Measurements from ENCODE around the gene GMDS.

Gene GMDS

DNA sequence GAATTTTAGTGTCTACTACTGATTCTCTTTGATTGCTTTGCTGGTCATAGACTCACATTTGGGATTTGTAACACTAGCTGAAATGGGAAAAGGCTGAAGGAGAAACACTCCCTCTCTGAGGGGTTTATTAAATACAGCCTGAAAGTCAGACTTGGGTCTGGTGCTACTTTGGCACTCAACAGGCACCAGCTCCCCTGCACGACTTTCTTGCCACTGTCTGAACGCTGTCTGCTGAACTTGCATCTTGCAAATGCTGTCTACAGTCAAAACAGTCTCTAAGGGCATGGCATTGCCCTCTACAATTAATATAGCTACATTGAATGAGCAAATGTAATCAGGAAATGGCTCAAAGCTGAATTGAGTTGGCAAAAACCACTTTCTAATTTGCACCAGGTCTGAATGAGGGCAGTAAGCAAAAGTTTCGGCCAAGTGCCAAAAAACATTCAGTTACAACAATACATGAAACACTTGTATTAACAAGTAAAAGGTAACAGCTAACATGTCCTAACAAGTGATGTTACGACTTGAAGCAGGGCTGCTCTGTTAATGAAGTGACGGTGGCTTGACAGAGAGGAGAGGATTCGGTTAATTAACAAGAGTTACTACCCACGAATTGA is 516.2 kb downstream of the GMDS start:
- Histone ChIP-seq H3K4me3 (ENCODE audit: low read depth in 1 of 2, low read length in 2 of 2) (no peak overlapping the region), H3K9me3 (ENCODE audit: low read length) (peaks cover 3% of the 10 kb centered on the region), H3K4me1 (ENCODE audit: insufficient read depth, low read length) (no peaks in the 10 kb centered on the region), H3K27ac (ENCODE audit: low read depth, low read length) (no peak overlapping the region), H3K9ac (ENCODE audit: low read length) (no peak overlapping the region), H3K27me3 (ENCODE audit: control insufficient read depth in 1 of 2, insufficient read depth in 2 of 2, low read length in 2 of 2) (no peaks in the 10 kb centered on the region), H3K36me3 (ENCODE audit: insufficient read depth, low read length) (no peaks in the 10 kb centered on the region)

DNA sequence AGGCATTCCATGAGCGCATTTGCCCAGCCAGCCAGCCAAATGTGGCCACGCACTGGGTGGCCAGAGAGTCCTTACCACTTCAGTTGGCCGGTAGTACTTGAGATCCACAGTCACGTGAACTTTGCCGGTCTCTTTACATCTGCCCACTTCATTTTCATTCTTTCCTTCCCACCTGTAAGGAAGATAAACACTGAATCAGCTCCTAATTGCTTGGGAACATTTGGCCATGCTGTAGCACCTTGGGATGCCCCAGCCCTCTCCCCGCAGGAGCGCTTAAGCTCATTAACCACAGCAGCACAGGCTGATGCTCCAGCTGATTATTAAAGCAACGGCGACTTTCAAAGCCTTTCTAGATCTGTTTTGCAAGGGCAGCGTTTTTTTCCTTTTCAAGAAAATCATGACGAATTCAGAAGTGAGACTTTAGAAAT is 519.0 kb downstream of the GMDS start:
- no peak overlapping the region for H3K4me3 ChIP-seq (ENCODE audit: low read depth in 1 of 2, low read length in 2 of 2)
- peaks cover 2% of the 10 kb centered on the region for H3K9me3 ChIP-seq (ENCODE audit: low read length)
- H3K9ac ChIP-seq (ENCODE audit: low read length) = no peak overlapping the region
- H3K4me1 ChIP-seq (ENCODE audit: insufficient read depth, low read length) = no peaks in the 10 kb centered on the region
- no peaks in the 10 kb centered on the region for H3K36me3 ChIP-seq (ENCODE audit: insufficient read depth, low read length)
- no peaks in the 10 kb centered on the region for H3K27me3 ChIP-seq (ENCODE audit: control insufficient read depth in 1 of 2, insufficient read depth in 2 of 2, low read length in 2 of 2)
- no peak overlapping the region for H3K27ac ChIP-seq (ENCODE audit: low read depth, low read length)

DNA sequence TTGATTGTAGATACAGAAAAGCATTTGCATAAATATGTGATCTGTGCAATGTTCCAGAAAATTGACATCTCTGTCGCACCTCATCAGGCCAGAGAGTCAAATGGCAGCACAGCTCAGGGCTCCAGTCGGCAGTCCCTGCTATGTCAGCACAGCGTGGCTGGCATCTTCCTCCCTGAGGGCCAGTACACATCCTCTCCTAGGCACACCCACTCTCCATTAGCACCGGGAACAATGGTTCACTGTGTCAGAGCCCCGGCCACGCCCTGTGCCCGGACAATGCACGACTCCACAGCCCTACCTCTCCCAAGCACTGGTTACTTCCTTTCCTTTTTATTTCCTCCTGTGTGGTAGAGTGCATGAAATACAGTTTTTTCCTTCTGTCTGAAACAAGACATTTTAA is 520.8 kb downstream of the GMDS start:
- Histone ChIP-seq H3K4me1 (ENCODE audit: insufficient read depth, low read length) (no peaks in the 10 kb centered on the region), H3K4me3 (ENCODE audit: low read depth in 1 of 2, low read length in 2 of 2) (no peak overlapping the region), H3K27ac (ENCODE audit: low read depth, low read length) (no peak overlapping the region), H3K36me3 (ENCODE audit: insufficient read depth, low read length) (no peaks in the 10 kb centered on the region), H3K27me3 (ENCODE audit: control insufficient read depth in 1 of 2, insufficient read depth in 2 of 2, low read length in 2 of 2) (no peaks in the 10 kb centered on the region), H3K9ac (ENCODE audit: low read length) (no peak overlapping the region), H3K9me3 (ENCODE audit: low read length) (no peaks in the 10 kb centered on the region)

DNA sequence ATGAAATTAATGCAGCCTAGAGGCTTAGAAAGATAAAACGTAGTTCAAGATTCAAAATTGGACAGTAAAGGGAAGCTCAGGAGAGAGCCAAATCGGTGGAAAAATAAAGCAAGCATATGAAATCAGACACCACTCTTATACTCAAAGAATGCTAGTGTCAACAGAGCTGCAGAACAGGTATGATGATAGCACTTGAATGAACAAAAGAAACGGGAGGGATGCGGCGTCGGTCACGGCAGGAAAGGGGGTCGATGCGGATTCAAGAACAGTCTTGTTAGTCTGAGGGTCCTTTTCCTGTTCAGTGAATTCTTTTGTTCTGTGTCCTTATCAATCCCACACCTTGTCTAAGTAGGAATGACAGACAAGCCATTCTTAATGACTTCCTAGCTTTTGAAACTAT is 521.3 kb downstream of the GMDS start:
- H3K27ac ChIP-seq (ENCODE audit: low read depth, low read length) = no peak overlapping the region
- H3K9me3 ChIP-seq (ENCODE audit: low read length) = no peaks in the 10 kb centered on the region
- H3K27me3 ChIP-seq (ENCODE audit: control insufficient read depth in 1 of 2, insufficient read depth in 2 of 2, low read length in 2 of 2) = no peaks in the 10 kb centered on the region
- H3K4me3 ChIP-seq (ENCODE audit: low read depth in 1 of 2, low read length in 2 of 2) = no peak overlapping the region
- no peaks in the 10 kb centered on the region for H3K36me3 ChIP-seq (ENCODE audit: insufficient read depth, low read length)
- H3K4me1 ChIP-seq (ENCODE audit: insufficient read depth, low read length) = no peaks in the 10 kb centered on the region
- no peak overlapping the region for H3K9ac ChIP-seq (ENCODE audit: low read length)

DNA sequence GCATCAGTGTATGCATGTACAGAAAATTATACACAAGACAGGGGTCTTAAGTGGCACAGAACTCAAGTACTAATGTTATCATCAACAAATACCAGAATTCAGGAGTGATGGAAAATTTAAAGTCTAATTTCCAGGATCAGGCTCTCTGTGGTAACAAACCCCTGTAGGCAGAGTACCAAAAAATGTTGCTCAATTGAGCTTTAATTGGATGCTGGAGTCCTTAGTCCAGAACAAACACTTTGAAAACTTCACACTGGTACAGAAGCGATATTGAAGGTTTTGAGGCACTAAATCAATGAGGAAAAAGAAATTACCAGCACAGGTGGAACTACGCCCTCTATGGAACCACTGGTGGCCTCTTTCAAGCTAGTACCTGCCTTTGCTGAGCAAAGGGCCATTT is 522.6 kb downstream of the GMDS start:
- Histone ChIP-seq H3K9ac (ENCODE audit: low read length) (no peak overlapping the region), H3K4me1 (ENCODE audit: insufficient read depth, low read length) (no peaks in the 10 kb centered on the region), H3K9me3 (ENCODE audit: low read length) (no peaks in the 10 kb centered on the region), H3K36me3 (ENCODE audit: insufficient read depth, low read length) (no peaks in the 10 kb centered on the region), H3K27me3 (ENCODE audit: control insufficient read depth in 1 of 2, insufficient read depth in 2 of 2, low read length in 2 of 2) (no peaks in the 10 kb centered on the region), H3K4me3 (ENCODE audit: low read depth in 1 of 2, low read length in 2 of 2) (no peak overlapping the region), H3K27ac (ENCODE audit: low read depth, low read length) (no peak overlapping the region)

DNA sequence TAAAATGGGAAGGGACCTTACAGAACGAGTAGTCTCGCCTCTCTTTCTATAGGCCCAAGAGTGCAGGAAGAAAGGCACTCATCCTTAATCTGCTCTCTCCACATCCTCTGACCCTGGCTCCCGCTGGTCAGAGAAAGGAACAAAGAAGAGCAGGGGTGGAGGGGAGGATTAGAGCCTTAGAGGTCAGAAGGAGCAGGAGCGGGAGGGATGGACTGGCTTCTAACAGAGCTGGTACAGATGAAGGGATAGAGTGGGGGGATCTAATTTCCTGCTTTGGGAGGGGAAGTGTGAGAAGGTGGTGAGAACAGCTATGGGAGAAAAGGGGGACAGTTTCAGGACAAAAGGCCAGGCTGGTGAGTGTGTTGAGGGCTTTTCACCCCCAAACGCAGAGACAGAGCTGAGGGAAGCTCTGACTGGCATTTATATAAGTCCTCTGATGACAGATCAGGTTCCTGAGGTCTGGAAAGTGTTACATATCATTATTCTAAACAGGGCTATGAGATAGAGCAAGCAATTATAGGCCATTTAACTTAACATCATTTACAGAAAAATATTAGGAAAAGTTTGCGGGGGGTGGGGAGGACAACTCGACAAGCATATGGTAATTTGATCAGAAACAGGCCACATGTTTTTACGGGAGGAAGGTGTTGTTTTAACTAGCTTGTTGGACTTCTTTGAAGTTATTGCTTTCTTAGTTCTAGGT is 524.6 kb downstream of the GMDS start:
- no peak overlapping the region for H3K4me3 ChIP-seq (ENCODE audit: low read depth in 1 of 2, low read length in 2 of 2)
- no peaks in the 10 kb centered on the region for H3K27me3 ChIP-seq (ENCODE audit: control insufficient read depth in 1 of 2, insufficient read depth in 2 of 2, low read length in 2 of 2)
- H3K9ac ChIP-seq (ENCODE audit: low read length) = no peak overlapping the region
- no peak overlapping the region for H3K27ac ChIP-seq (ENCODE audit: low read depth, low read length)
- H3K9me3 ChIP-seq (ENCODE audit: low read length) = no peaks in the 10 kb centered on the region
- no peaks in the 10 kb centered on the region for H3K4me1 ChIP-seq (ENCODE audit: insufficient read depth, low read length)
- H3K36me3 ChIP-seq (ENCODE audit: insufficient read depth, low read length) = no peaks in the 10 kb centered on the region

DNA sequence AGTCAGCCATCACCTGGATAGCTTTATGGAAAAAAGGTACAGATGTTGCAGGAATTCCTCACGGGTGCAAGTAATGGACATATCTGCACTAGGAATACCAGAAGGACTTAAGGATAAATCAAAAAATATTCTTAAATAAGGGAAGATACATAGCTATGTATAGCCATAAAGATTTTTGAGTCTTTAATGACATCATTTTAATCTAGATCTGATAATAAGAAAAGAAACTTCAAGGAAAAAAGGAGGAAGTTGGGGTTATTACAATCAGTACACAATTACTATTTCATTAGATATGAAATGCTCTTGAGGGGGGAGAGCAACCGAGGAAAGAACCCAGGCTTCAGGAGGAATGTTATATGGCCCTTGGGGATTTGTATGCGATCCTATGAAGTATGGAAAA is 525.5 kb downstream of the GMDS start:
- Histone ChIP-seq H3K36me3 (ENCODE audit: insufficient read depth, low read length) (no peaks in the 10 kb centered on the region), H3K27me3 (ENCODE audit: control insufficient read depth in 1 of 2, insufficient read depth in 2 of 2, low read length in 2 of 2) (no peaks in the 10 kb centered on the region), H3K9ac (ENCODE audit: low read length) (no peak overlapping the region), H3K4me3 (ENCODE audit: low read depth in 1 of 2, low read length in 2 of 2) (no peak overlapping the region), H3K27ac (ENCODE audit: low read depth, low read length) (no peak overlapping the region), H3K4me1 (ENCODE audit: insufficient read depth, low read length) (no peaks in the 10 kb centered on the region), H3K9me3 (ENCODE audit: low read length) (no peaks in the 10 kb centered on the region)

DNA sequence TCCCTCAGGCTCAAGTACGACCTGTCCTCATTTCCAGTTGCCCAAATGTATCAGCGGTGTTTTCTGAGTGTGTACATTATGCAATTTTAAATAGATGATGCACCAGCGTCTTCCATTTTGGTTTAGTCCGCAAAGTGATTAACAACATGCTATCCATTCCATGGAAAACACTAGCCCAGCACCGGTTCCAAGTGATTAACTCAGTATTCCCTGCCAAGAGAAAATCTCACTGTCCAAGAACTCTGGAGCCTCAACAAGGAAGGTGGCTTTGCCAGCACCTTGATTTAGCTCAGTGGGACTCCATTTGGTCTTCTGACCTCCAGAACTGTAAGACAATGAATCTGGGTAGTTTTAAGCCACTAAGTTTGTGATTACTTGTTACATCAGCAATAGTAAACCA is 528.5 kb downstream of the GMDS start:
- no peaks in the 10 kb centered on the region for H3K4me1 ChIP-seq (ENCODE audit: insufficient read depth, low read length)
- no peaks in the 10 kb centered on the region for H3K27me3 ChIP-seq (ENCODE audit: control insufficient read depth in 1 of 2, insufficient read depth in 2 of 2, low read length in 2 of 2)
- no peaks in the 10 kb centered on the region for H3K36me3 ChIP-seq (ENCODE audit: insufficient read depth, low read length)
- no peak overlapping the region for H3K9ac ChIP-seq (ENCODE audit: low read length)
- H3K27ac ChIP-seq (ENCODE audit: low read depth, low read length) = no peak overlapping the region
- H3K4me3 ChIP-seq (ENCODE audit: low read depth in 1 of 2, low read length in 2 of 2) = no peak overlapping the region
- no peaks in the 10 kb centered on the region for H3K9me3 ChIP-seq (ENCODE audit: low read length)

DNA sequence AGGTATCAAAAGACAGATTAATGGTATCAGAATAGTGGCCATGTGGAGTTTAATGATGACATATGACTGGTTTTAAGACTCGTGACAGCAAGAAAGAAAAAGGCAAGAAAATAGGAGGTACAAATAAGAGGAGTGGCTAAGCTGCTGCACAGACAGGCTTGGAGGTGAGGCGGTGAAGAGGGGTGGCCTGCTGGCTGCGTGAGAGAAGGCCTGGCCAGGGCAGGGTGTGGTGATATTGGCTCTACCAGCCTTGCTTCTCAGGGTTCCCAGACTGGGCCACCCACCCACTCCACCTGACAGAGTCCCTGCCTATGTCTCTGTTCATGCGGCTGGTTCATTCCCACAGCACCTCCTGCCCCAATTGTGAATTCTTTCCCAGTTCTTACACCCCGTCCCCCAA is 529.0 kb downstream of the GMDS start:
- Histone ChIP-seq H3K4me1 (ENCODE audit: insufficient read depth, low read length) (no peaks in the 10 kb centered on the region), H3K27me3 (ENCODE audit: control insufficient read depth in 1 of 2, insufficient read depth in 2 of 2, low read length in 2 of 2) (no peaks in the 10 kb centered on the region), H3K4me3 (ENCODE audit: low read depth in 1 of 2, low read length in 2 of 2) (no peak overlapping the region), H3K27ac (ENCODE audit: low read depth, low read length) (no peak overlapping the region), H3K9ac (ENCODE audit: low read length) (no peak overlapping the region), H3K9me3 (ENCODE audit: low read length) (no peaks in the 10 kb centered on the region), H3K36me3 (ENCODE audit: insufficient read depth, low read length) (no peaks in the 10 kb centered on the region)

DNA sequence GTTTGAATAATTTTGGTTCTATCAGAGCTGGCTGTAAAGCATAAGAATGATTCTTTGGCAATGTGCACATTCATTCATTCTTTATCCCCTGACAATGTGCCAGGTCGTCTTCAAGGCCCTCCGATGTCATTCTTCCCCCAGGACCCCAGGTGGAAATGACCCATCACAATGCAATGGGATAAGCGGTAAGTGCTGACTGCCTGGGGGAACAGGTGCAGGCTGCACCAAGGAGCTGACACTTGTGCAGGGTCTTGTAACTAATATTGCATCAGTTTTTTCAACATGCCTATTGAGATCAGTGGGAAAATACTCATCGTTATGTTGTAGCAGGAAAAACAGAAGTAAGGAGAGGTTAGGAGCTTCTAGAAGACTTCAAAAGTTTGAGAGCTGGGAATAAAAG is 530.1 kb downstream of the GMDS start:
- Histone ChIP-seq H3K9ac (ENCODE audit: low read length) (no peak overlapping the region), H3K4me1 (ENCODE audit: insufficient read depth, low read length) (no peaks in the 10 kb centered on the region), H3K9me3 (ENCODE audit: low read length) (no peaks in the 10 kb centered on the region), H3K27ac (ENCODE audit: low read depth, low read length) (no peak overlapping the region), H3K27me3 (ENCODE audit: control insufficient read depth in 1 of 2, insufficient read depth in 2 of 2, low read length in 2 of 2) (no peaks in the 10 kb centered on the region), H3K4me3 (ENCODE audit: low read depth in 1 of 2, low read length in 2 of 2) (no peak overlapping the region), H3K36me3 (ENCODE audit: insufficient read depth, low read length) (no peaks in the 10 kb centered on the region)

DNA sequence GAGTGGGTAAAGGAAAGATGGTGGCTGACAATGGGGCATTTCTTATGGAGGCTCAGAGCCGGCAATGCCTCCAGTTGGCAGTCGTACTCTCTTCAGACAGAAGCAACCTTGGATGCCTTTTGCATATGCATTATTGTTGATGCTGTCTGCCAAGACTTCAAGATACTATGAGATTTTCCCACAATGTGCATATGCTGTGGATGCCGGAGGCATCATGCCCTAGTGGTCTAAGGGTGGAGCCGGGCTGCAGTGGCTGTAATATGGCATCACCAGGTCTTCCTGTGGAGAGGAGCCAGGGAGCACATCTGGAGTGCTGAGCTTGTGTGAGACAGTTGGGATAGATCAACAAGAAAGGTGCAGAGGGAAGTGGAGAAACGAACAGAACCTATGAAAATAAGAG is 530.8 kb downstream of the GMDS start:
- no peaks in the 10 kb centered on the region for H3K4me1 ChIP-seq (ENCODE audit: insufficient read depth, low read length)

DNA sequence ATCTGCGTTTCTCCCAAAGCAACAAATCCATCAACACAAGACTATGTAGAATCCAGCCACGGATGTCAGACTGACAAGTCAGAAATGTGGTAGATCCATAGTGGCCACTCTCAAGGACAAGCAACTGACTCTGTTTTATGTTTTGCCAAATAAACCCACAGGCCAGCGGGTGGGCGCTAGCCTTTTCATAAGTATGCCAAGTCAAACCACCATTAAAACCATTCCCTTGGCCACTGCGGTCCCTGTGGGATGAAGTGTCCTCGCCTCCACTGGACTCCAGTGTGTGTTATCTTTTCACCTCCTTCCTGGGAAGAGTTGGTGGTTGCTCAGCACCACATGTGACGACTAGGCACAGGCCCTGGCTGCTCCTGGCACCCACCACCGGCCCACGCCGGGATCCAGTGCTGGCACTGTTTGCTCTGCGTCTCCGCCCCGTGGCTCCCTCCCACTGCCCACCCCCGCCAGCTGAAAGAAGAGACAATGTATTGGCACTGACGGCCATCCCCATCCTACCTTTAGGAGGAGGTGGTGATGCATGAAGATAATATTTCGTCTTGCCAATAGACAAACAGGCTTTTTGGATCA is 532.3 kb downstream of the GMDS start:
- H3K4me3 ChIP-seq (ENCODE audit: low read depth in 1 of 2, low read length in 2 of 2) = no peak overlapping the region
- no peaks in the 10 kb centered on the region for H3K27me3 ChIP-seq (ENCODE audit: control insufficient read depth in 1 of 2, insufficient read depth in 2 of 2, low read length in 2 of 2)
- H3K9ac ChIP-seq (ENCODE audit: low read length) = no peak overlapping the region
- H3K4me1 ChIP-seq (ENCODE audit: insufficient read depth, low read length) = no peaks in the 10 kb centered on the region
- H3K9me3 ChIP-seq (ENCODE audit: low read length) = no peaks in the 10 kb centered on the region
- no peak overlapping the region for H3K27ac ChIP-seq (ENCODE audit: low read depth, low read length)
- no peaks in the 10 kb centered on the region for H3K36me3 ChIP-seq (ENCODE audit: insufficient read depth, low read length)

More for the DNA sequence above, 530.8 kb downstream of the GMDS start:
- no peaks in the 10 kb centered on the region for H3K36me3 ChIP-seq (ENCODE audit: insufficient read depth, low read length)
- H3K4me3 ChIP-seq (ENCODE audit: low read depth in 1 of 2, low read length in 2 of 2) = no peak overlapping the region
- no peaks in the 10 kb centered on the region for H3K27me3 ChIP-seq (ENCODE audit: control insufficient read depth in 1 of 2, insufficient read depth in 2 of 2, low read length in 2 of 2)
- no peak overlapping the region for H3K9ac ChIP-seq (ENCODE audit: low read length)
- no peak overlapping the region for H3K27ac ChIP-seq (ENCODE audit: low read depth, low read length)
- no peaks in the 10 kb centered on the region for H3K9me3 ChIP-seq (ENCODE audit: low read length)

All from muscle layer of colon (tissue), 2 donors.